ENCODE results near the gene JARID2.

DNA sequence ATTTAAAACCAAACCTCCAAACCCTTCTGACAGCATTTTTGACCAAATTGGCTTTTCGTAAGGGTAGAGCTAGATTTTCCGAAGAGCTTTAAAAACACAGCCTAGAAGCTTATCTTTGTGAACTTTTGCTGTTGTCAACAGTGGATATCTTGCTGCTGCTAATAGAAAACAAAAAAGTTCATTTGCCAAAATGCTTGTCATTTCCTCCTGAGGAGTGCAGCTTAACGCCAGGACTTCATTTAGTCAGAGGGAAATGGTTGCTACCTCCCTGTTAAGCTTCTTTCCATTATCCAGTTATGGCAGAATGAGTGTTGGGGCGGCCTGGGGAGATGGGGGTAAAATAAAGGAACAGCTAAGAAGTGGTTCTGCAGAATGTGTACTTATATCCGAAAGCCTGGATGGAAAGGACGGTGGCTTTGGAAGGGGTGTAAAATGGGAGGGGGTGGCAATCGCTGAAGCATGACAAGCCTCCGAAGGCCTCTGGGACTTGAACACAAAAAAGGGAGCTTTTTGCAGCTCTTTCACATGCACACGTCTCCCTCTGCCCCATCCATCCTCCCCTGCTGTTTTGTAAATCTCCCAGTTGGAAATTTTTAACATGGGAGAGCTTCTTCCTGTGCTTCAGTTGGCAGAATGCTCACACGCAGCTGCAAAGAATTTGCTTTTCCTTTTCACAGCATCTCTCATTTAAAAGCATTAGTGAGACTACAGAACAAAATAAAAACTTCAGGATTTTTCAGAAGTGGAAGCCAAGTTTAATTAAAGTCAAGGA is 22.5 kb downstream of the JARID2 start:
- TF ChIP-seq, protein P1, sequence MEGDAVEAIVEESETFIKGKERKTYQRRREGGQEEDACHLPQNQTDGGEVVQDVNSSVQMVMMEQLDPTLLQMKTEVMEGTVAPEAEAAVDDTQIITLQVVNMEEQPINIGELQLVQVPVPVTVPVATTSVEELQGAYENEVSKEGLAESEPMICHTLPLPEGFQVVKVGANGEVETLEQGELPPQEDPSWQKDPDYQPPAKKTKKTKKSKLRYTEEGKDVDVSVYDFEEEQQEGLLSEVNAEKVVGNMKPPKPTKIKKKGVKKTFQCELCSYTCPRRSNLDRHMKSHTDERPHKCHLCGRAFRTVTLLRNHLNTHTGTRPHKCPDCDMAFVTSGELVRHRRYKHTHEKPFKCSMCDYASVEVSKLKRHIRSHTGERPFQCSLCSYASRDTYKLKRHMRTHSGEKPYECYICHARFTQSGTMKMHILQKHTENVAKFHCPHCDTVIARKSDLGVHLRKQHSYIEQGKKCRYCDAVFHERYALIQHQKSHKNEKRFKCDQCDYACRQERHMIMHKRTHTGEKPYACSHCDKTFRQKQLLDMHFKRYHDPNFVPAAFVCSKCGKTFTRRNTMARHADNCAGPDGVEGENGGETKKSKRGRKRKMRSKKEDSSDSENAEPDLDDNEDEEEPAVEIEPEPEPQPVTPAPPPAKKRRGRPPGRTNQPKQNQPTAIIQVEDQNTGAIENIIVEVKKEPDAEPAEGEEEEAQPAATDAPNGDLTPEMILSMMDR (IDR thresholded peaks at IDR 0.05; ENCODE audit: poor library complexity, severe bottlenecking) = no peak
- TF ChIP-seq POLR2AphosphoS5 (IDR thresholded peaks at IDR 0.05) = no peak
- no peak for TF ChIP-seq EP300 (conservative IDR thresholded peaks at IDR 0.05; ENCODE audit: poor library complexity, severe bottlenecking)
